Measurements from ENCODE around the gene CCL14. TPM values are rescaled to one million over a fixed set of nuclear protein-coding genes. Genes with fewer than 3 reads are reported as not detected.
A peak's percentile ranks its signal among the peaks of the same experiment; 100 is the strongest.

CCL14 gene
- total and polyA plus RNA-seq, 2 donors = 3.3 to 184 TPM

- Histone ChIP-seq H3K27ac (ENCODE audit: low read depth) (no peak overlapping the region), H3K36me3 (ENCODE audit: insufficient read depth) (no peaks in the 10 kb centered on the region), H3K4me1 (ENCODE audit: insufficient read depth) (no peaks in the 10 kb centered on the region), H3K4me3 (ENCODE audit: low read depth, low read length) (no peak overlapping the region)
- WGBS = 70% methylated on average over 3 of the region's 3 CpGs
- DNase-seq (ENCODE audit: extremely low spot score) = no peak
Measured at GRCh38 chr17:35978346-35978745, 8.2 kb downstream of the CCL14 start.

GRCh38 chr17:35977509-35977908 is 9.0 kb downstream of the CCL14 start:
- no peak overlapping the region for H3K4me3 ChIP-seq (ENCODE audit: low read depth, low read length)
- no peak for DNase-seq (ENCODE audit: extremely low spot score)
- H3K36me3 ChIP-seq (ENCODE audit: insufficient read depth) = no peaks in the 10 kb centered on the region
- H3K27ac ChIP-seq (ENCODE audit: low read depth) = no peak overlapping the region
- 90% methylated on average over 7 of the region's 7 CpGs for WGBS
- H3K4me1 ChIP-seq (ENCODE audit: insufficient read depth) = no peaks in the 10 kb centered on the region

- DNase-seq (ENCODE audit: extremely low spot score) = no peak
- no peak overlapping the region for H3K27ac ChIP-seq (ENCODE audit: low read depth)
- 46% methylated on average over 10 of the region's 10 CpGs for WGBS
Measured at GRCh38 chr17:35973333-35974260, 12.9 kb downstream of the CCL14 start.

GRCh38 chr17:35972945-35973332 is 13.6 kb downstream of the CCL14 start:
- H3K36me3 ChIP-seq (ENCODE audit: insufficient read depth) = no peaks in the 10 kb centered on the region
- H3K4me1 ChIP-seq (ENCODE audit: insufficient read depth) = no peaks in the 10 kb centered on the region
- H3K4me3 ChIP-seq (ENCODE audit: low read depth, low read length) = no peak overlapping the region
- DNase-seq (ENCODE audit: extremely low spot score) = no peak
- no peak overlapping the region for H3K27ac ChIP-seq (ENCODE audit: low read depth)
- 78% methylated on average over 4 of the region's 4 CpGs for WGBS

More at GRCh38 chr17:35973333-35974260, 12.9 kb downstream of the CCL14 start:
- Histone ChIP-seq H3K4me1 (ENCODE audit: insufficient read depth) (no peaks in the 10 kb centered on the region), H3K36me3 (ENCODE audit: insufficient read depth) (no peaks in the 10 kb centered on the region), H3K4me3 (ENCODE audit: low read depth, low read length) (no peak overlapping the region)

GRCh38 chr17:35972535-35972934 is 14.0 kb downstream of the CCL14 start:
- WGBS = 76% methylated on average over 6 of the region's 6 CpGs
- Histone ChIP-seq H3K27ac (ENCODE audit: low read depth) (no peak overlapping the region), H3K4me3 (ENCODE audit: low read depth, low read length) (no peak overlapping the region), H3K36me3 (ENCODE audit: insufficient read depth) (no peaks in the 10 kb centered on the region), H3K4me1 (ENCODE audit: insufficient read depth) (no peaks in the 10 kb centered on the region)
- no peak for DNase-seq (ENCODE audit: extremely low spot score)

- Histone ChIP-seq H3K4me1 (ENCODE audit: insufficient read depth) (no peaks in the 10 kb centered on the region), H3K4me3 (ENCODE audit: low read depth, low read length) (no peak overlapping the region), H3K27ac (ENCODE audit: low read depth) (no peak overlapping the region), H3K36me3 (ENCODE audit: insufficient read depth) (no peaks in the 10 kb centered on the region)
- DNase-seq (ENCODE audit: extremely low spot score) = no peak
- 58% methylated on average over 1 of the region's 1 CpG for WGBS
Measured at GRCh38 chr17:35972066-35972465, 14.5 kb downstream of the CCL14 start.

GRCh38 chr17:35969558-35970380 is 16.8 kb downstream of the CCL14 start:
- WGBS = 31% methylated on average over 8 of the region's 8 CpGs
- DNase-seq (ENCODE audit: extremely low spot score) = peak; percentile 73
- no peaks in the 10 kb centered on the region for H3K36me3 ChIP-seq (ENCODE audit: insufficient read depth)
- no peak overlapping the region for H3K27ac ChIP-seq (ENCODE audit: low read depth)
- no peak overlapping the region for H3K4me3 ChIP-seq (ENCODE audit: low read depth, low read length)
- H3K4me1 ChIP-seq (ENCODE audit: insufficient read depth) = no peaks in the 10 kb centered on the region

- Histone ChIP-seq H3K36me3 (ENCODE audit: insufficient read depth) (no peaks in the 10 kb centered on the region), H3K4me3 (ENCODE audit: low read depth, low read length) (no peak overlapping the region), H3K27ac (ENCODE audit: low read depth) (no peak overlapping the region), H3K4me1 (ENCODE audit: insufficient read depth) (no peaks in the 10 kb centered on the region)
- DNase-seq (ENCODE audit: extremely low spot score) = no peak
- WGBS = 80% methylated on average over 10 of the region's 10 CpGs
Measured at GRCh38 chr17:35968520-35969054, 17.9 kb downstream of the CCL14 start.

GRCh38 chr17:35965272-35965671 is 21.3 kb downstream of the CCL14 start:
- no peak for DNase-seq (ENCODE audit: extremely low spot score)
- H3K4me3 ChIP-seq (ENCODE audit: low read depth, low read length) = no peak overlapping the region
- WGBS = 91% methylated on average over 7 of the region's 7 CpGs
- no peaks in the 10 kb centered on the region for H3K4me1 ChIP-seq (ENCODE audit: insufficient read depth)
- no peaks in the 10 kb centered on the region for H3K36me3 ChIP-seq (ENCODE audit: insufficient read depth)
- H3K27ac ChIP-seq (ENCODE audit: low read depth) = no peak overlapping the region

GRCh38 chr17:35963663-35964062 is 22.9 kb downstream of the CCL14 start:
- Histone ChIP-seq H3K4me1 (ENCODE audit: insufficient read depth) (no peaks in the 10 kb centered on the region), H3K4me3 (ENCODE audit: low read depth, low read length) (no peak overlapping the region), H3K27ac (ENCODE audit: low read depth) (no peak overlapping the region), H3K36me3 (ENCODE audit: insufficient read depth) (no peaks in the 10 kb centered on the region)
- DNase-seq (ENCODE audit: extremely low spot score) = no peak
- WGBS = 79% methylated on average over 6 of the region's 6 CpGs

GRCh38 chr17:35953720-35954119 is 32.8 kb downstream of the CCL14 start:
- H3K4me1 ChIP-seq (ENCODE audit: insufficient read depth) = no peaks in the 10 kb centered on the region
- no peak overlapping the region for H3K4me3 ChIP-seq (ENCODE audit: low read depth, low read length)
- no peak for DNase-seq (ENCODE audit: extremely low spot score)
- 54% methylated on average over 7 of the region's 7 CpGs for WGBS
- H3K27ac ChIP-seq (ENCODE audit: low read depth) = no peak overlapping the region
- no peaks in the 10 kb centered on the region for H3K36me3 ChIP-seq (ENCODE audit: insufficient read depth)

GRCh38 chr17:35949401-35949800 is 37.1 kb downstream of the CCL14 start:
- no peaks in the 10 kb centered on the region for H3K4me1 ChIP-seq (ENCODE audit: insufficient read depth)
- no peak overlapping the region for H3K4me3 ChIP-seq (ENCODE audit: low read depth, low read length)
- no peak for DNase-seq (ENCODE audit: extremely low spot score)
- no peaks in the 10 kb centered on the region for H3K36me3 ChIP-seq (ENCODE audit: insufficient read depth)
- WGBS = 65% methylated on average over 3 of the region's 3 CpGs
- no peak overlapping the region for H3K27ac ChIP-seq (ENCODE audit: low read depth)

GRCh38 chr17:35948092-35948491 is 38.4 kb downstream of the CCL14 start:
- H3K4me1 ChIP-seq (ENCODE audit: insufficient read depth) = no peaks in the 10 kb centered on the region
- H3K36me3 ChIP-seq (ENCODE audit: insufficient read depth) = no peaks in the 10 kb centered on the region
- H3K4me3 ChIP-seq (ENCODE audit: low read depth, low read length) = no peak overlapping the region
- no peak for DNase-seq (ENCODE audit: extremely low spot score)
- H3K27ac ChIP-seq (ENCODE audit: low read depth) = no peak overlapping the region
- WGBS = 91% methylated on average over 7 of the region's 7 CpGs
